K562 (cell line): ENCODE results near the gene ZNF77. TPM values are rescaled to one million over a fixed set of nuclear protein-coding genes. Genes with fewer than 3 reads are reported as not detected.
A peak's percentile ranks its signal among the peaks of the same experiment; 100 is the strongest.

Experiments
- ADNP ChIP-seq: fragments of 200-800 bp; sonication (Bioruptor generic); IDR thresholded peaks from 2 replicates; pipeline ENCODE4 v1.6.1; 2016; ENCODE audit warnings: missing genetic modification characterization, missing compliant biosample characterization
- ARID1B ChIP-seq: fragments of 450-650 bp; IDR thresholded peaks from 2 replicates; pipeline ENCODE4 v1.6.1; 2016; ENCODE audit warnings: antibody characterized with exemption, mild to moderate bottlenecking, inconsistent platforms
- BCL6 ChIP-seq: fragments of 250-450 bp; sonication (Bioruptor Pico); IDR thresholded peaks from 2 replicates; pipeline ENCODE4 v1.4.0; 2020
- MTA1 ChIP-seq: fragments of 450-650 bp; IDR thresholded peaks from 2 replicates; pipeline ENCODE4 v1.6.1; 2017; ENCODE audit warnings: borderline replicate concordance
- NR1H2 ChIP-seq: sonication (generic); formaldehyde crosslinking; IDR thresholded peaks from 2 replicates; pipeline ENCODE4 v1.4.0; 2020; ENCODE audit warnings: mild to moderate bottlenecking, missing genetic modification reagents
- OTX1 ChIP-seq: fragments of 450-650 bp; formaldehyde crosslinking; IDR thresholded peaks from 2 replicates; pipeline ENCODE4 v1.4.0; 2022; ENCODE audit warnings: mild to moderate bottlenecking
- POLR2A ChIP-seq: fragments of 450-650 bp; conservative IDR thresholded peaks from 2 replicates; pipeline ENCODE4 v1.6.1; 2016
- PTTG1 ChIP-seq: fragments of 450-650 bp; IDR thresholded peaks from 2 replicates; pipeline ENCODE4 v1.6.1; 2016; ENCODE audit warnings: low read depth, mild to moderate bottlenecking, missing genetic modification characterization, missing compliant biosample characterization
- RREB1 ChIP-seq: fragments of 250-450 bp; sonication (Bioruptor Pico); IDR thresholded peaks from 2 replicates; pipeline ENCODE4 v1.4.0; 2020
- TRIM28 ChIP-seq: fragments of 450-650 bp; IDR thresholded peaks from 2 replicates; pipeline ENCODE4 v1.6.1; 2017
- ZNF224 ChIP-seq: sonication (generic); formaldehyde crosslinking; IDR thresholded peaks from 2 replicates; pipeline ENCODE4 v1.8.0; 2022; ENCODE audit warnings: mild to moderate bottlenecking, missing genetic modification reagents
- ZNF239 ChIP-seq: fragments of 250-450 bp; sonication (Bioruptor Pico); IDR thresholded peaks from 2 replicates; pipeline ENCODE4 v1.4.0; 2020; ENCODE audit warnings: mild to moderate bottlenecking
- ZNF407 ChIP-seq: fragments of 450-650 bp; IDR thresholded peaks from 2 replicates; pipeline ENCODE4 v1.6.1; 2016; ENCODE audit warnings: low read depth
- polyA plus RNA-seq, 8 experiments: library from polyadenylated mRNA; depleted of rRNA in 4 of 8; stranded (reverse) in 5 of 8; unstranded in 3 of 8; fragments of >200 nt; fragmentation: Nextera tagmentation in 2 of 8; fragmentation: Illumina TruSeq in 1 of 8; extraction: Ambion mirVana in 2 of 8; extraction: Trizol in 1 of 8; gene quantifications; 2 replicates each; pipeline versions ENCODE4 v1.2.1 to v1.2.3, GENCODE V29; 2011 to 2014; ENCODE audit warnings: inconsistent platforms in 1 of 8, missing spikeins in 1 of 8
- total RNA-seq, 7 experiments: library from RNA; depleted of rRNA in 6 of 7; stranded (reverse); fragments of >200 nt in 6 of 7; fragmentation: Illumina TruSeq in 2 of 7; extraction: Trizol in 2 of 7; gene quantifications; 2 replicates each; pipeline versions ENCODE4 v1.2.1 to v1.2.3, GENCODE V29; 2011 to 2021; ENCODE audit warnings: low replicate concordance in 1 of 7
- TF ChIP-seq, protein P1 (sequence below): fragments of 450-650 bp; IDR thresholded peaks from 2 replicates; pipeline ENCODE4 v1.6.1; 2016

ZNF77 gene
- total and polyA plus RNA-seq, 9 of the 15 experiments (the other 6 are each of a cell fraction or from before 2014, with no cell fraction given), result 4.3 to 14.5 (median 7.7) TPM

DNA sequence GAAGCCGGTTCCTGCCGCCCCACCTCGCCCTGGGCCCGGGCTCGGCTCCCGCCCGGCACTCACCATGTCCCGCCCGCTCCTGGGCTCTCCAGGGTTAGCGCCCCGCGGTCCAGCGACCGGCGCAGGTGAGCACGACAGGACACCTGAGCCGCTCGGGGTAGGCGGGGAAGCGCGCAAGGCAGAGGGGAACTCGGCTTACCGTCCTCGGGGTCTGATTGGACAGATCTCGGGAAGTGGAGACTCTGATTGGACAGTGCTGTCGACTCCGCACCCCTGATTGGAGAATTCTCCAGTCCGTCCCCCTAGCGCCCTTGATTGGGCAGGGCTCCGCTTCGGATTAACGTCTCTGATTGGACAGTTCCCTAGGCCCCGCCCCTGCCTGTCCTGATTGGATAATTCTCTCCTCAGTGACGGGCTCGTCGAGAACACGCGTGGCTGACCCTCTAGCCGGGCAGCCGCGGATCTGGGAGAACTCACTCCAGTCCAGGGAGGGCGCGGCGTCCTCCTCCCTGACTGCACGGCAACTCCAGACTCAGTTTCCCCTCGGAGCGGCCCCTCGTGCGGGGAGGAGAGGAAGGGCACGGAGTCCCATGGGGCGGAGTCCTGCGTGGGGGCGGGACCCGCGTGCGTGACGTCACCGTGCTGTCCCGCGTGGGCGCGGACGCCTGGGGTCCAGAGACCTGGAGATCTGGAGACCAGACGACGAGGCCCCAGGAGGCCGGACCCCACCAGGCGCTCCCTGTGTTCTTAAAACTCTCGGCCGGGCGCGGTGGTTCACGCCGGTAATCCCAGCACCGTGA is at the start of gene ZNF77 (continued):
- peak; percentile 89 for TF ChIP-seq POLR2A
- peak; percentile 20; the same call in 1 of the 2 replicates for TF ChIP-seq ZNF224 (CRISPR knock-in tag)
- TF ChIP-seq OTX1 (CRISPR knock-in tag), result peak; percentile 84; the same call in 1 of the 2 replicates
- TF ChIP-seq BCL6, result no peak
- TF ChIP-seq MTA1, result peak; percentile 95
- no peak for TF ChIP-seq TRIM28
- peak; percentile 58; the same call in 1 of the 2 replicates for TF ChIP-seq RREB1 (CRISPR knock-in tag)
- TF ChIP-seq ADNP (tag), result no peak
- peak; percentile 36; the same call in 1 of the 2 replicates for TF ChIP-seq ARID1B
- TF ChIP-seq PTTG1 (tag), result no peak
- 0 out of 2 replicates have a peak, but pooled peaks have one; percentile 5 for TF ChIP-seq ZNF239 (CRISPR knock-in tag)
- TF ChIP-seq ZNF407, result no peak
- TF ChIP-seq, protein P1, sequence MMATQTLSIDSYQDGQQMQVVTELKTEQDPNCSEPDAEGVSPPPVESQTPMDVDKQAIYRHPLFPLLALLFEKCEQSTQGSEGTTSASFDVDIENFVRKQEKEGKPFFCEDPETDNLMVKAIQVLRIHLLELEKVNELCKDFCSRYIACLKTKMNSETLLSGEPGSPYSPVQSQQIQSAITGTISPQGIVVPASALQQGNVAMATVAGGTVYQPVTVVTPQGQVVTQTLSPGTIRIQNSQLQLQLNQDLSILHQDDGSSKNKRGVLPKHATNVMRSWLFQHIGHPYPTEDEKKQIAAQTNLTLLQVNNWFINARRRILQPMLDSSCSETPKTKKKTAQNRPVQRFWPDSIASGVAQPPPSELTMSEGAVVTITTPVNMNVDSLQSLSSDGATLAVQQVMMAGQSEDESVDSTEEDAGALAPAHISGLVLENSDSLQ, result peak; percentile 99
- TF ChIP-seq NR1H2 (CRISPR knock-in tag), result no peak
